ENCODE results near the gene PDE4B. TPM values are rescaled to one million over a fixed set of nuclear protein-coding genes. Genes with fewer than 3 reads are reported as not detected.

The PDE4B gene
- total RNA-seq, 1 donor = 51.0 TPM

DNA sequence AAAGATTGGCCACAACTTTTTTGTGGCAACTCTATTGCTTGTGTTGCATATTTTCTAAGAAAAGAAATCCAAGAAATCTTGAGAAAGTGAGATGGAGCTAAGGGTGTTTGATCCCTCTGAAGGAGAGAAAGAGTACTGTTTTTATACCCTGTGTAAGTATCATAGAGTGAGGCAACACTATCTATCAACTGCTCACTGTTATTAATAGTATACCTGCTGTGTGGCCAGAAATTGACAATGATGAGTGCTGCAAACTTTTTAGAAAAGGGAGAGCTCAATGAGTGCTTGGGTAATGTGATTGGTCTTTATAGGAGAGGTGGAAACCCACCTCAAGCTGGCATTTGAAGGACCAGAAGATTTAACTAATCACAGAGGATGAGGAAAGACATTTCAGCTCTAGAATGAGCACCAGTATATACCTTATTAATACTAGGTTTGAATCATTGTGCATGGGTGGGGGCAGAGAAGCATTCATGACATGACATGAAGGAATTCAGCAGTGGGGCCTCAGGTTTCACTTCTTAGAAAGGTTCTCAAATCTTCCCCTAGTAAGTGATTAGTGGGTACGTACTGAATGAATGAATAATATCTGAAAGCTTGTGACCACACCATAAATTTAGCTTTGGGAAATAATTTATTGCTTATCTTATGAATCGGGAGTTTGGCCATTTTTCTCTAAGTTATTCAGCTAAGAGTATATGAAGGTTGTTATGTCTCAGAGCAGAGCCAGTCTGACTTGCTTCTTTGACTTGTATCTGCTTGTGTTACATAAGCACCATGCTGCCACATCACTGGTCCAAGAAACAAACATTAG, 572.1 kb downstream of the PDE4B start:
- TF ChIP-seq, protein P1, sequence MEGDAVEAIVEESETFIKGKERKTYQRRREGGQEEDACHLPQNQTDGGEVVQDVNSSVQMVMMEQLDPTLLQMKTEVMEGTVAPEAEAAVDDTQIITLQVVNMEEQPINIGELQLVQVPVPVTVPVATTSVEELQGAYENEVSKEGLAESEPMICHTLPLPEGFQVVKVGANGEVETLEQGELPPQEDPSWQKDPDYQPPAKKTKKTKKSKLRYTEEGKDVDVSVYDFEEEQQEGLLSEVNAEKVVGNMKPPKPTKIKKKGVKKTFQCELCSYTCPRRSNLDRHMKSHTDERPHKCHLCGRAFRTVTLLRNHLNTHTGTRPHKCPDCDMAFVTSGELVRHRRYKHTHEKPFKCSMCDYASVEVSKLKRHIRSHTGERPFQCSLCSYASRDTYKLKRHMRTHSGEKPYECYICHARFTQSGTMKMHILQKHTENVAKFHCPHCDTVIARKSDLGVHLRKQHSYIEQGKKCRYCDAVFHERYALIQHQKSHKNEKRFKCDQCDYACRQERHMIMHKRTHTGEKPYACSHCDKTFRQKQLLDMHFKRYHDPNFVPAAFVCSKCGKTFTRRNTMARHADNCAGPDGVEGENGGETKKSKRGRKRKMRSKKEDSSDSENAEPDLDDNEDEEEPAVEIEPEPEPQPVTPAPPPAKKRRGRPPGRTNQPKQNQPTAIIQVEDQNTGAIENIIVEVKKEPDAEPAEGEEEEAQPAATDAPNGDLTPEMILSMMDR (IDR thresholded peaks at IDR 0.05; ENCODE audit: insufficient read depth, low read depth, low read length) = no peak
- DNase-seq (ENCODE audit: low read depth) = no peak
- H3K4me3 ChIP-seq (ENCODE audit: low read depth, low read length) = no peak overlapping the region

DNA sequence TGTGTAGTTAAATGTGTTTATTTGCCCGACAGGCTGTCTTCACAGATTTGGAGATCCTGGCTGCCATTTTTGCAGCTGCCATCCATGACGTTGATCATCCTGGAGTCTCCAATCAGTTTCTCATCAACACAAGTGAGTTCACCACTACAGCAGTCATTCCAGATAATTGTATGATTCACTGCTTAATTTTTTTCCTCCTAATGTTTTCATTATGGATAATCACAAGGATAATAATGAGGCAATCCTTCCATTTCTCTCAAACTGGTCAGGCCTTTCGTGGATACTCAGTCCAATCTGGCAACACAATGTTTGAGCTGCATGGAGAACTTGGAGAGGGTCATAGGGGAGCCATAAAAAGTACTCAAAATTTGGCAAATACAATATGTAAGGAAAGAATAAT, 572.9 kb downstream of the PDE4B start:
- TF ChIP-seq, protein P1 (IDR thresholded peaks at IDR 0.05; ENCODE audit: insufficient read depth, low read depth, low read length) = no peak
- no peak overlapping the region for H3K4me3 ChIP-seq (ENCODE audit: low read depth, low read length)
- no peak for DNase-seq (ENCODE audit: low read depth)

DNA sequence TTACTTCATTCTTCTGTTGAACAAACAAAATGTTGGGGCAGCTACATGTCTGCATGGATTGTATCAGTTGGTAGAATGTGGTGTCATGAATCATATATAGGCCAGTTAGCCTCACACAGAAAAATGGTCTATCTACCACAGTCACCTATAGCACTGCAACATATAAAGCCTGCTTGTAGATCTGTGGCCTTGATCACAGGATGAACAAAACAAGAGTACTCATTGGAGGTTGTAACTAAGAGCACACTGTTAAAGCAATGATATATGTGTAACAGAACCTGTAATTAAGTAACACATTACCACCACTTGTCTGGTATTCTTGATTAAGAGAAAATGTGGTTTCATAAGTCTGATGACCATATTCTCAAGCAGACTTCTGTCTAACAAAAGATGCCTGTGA, 573.9 kb downstream of the PDE4B start:
- DNase-seq (ENCODE audit: low read depth) = no peak
- H3K4me3 ChIP-seq (ENCODE audit: low read depth, low read length) = no peak overlapping the region
- TF ChIP-seq, protein P1 (IDR thresholded peaks at IDR 0.05; ENCODE audit: insufficient read depth, low read depth, low read length) = no peak

DNA sequence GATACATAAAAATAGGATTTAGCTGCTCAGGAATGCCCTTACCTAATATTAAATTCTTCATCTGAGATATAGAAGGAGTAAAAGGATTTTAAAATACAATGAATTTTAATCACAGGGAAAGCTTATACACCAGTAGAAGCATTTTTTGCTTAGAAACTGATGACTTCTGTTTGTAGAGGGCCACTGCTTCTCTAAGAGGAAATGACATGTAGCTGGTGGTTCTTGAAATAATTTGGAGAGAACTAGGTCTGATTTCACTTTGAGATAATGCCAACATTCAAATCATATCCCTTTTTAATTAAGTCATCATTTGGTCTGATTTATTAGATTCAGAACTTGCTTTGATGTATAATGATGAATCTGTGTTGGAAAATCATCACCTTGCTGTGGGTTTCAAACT, 574.7 kb downstream of the PDE4B start:
- no peak for DNase-seq (ENCODE audit: low read depth)
- TF ChIP-seq, protein P1 (IDR thresholded peaks at IDR 0.05; ENCODE audit: insufficient read depth, low read depth, low read length) = no peak
- H3K4me3 ChIP-seq (ENCODE audit: low read depth, low read length) = no peak overlapping the region

DNA sequence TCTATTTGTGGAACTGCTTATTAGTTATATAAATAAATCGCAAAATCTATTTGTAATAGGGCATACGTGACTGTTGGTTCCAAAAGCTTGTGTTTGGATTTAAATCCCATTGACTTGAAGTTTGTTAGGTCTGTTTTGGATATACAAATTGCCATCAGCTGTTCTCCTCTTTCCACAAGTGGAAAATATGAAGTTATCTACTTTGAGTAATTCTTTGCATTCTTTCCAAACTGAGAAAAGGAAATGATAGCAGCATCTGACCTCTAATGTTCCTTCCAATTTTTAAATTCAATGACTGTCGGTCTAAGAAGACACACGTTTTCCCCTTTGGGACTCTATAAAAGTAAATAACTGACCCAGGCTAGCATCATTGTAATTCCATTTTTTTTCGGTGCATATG, 575.6 kb downstream of the PDE4B start:
- TF ChIP-seq, protein P1 (IDR thresholded peaks at IDR 0.05; ENCODE audit: insufficient read depth, low read depth, low read length) = no peak
- H3K4me3 ChIP-seq (ENCODE audit: low read depth, low read length) = no peak overlapping the region
- no peak for DNase-seq (ENCODE audit: low read depth)

DNA sequence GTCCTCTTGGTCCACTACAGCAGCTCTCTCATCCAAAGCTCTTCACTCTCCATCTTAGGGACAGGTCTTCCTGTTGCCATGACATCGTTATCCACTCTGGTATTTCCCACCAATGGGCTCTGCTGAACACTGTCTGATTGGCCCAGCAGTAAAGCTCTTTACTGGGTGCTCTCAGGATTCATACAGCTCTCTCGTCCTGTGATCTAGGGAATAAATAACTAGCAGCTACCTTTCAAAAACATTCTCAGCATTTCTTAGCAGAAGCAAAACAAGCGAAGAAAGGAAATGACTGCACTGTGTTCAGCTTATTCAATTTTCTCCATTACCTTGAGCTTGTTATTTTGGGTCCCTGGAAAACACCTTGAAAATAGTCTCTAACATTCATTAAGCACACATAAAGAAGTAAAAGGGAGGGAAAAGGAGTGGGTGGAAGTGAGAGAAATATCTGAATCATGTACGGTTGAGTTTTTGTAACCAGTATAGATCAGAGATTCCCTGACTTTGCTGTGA, 577.8 kb downstream of the PDE4B start:
- TF ChIP-seq, protein P1 (IDR thresholded peaks at IDR 0.05; ENCODE audit: insufficient read depth, low read depth, low read length) = no peak
- no peak for DNase-seq (ENCODE audit: low read depth)
- H3K4me3 ChIP-seq (ENCODE audit: low read depth, low read length) = no peak overlapping the region

All from fibroblast of villous mesenchyme (primary cell).